HFFc6 (cell line): Measurements from ENCODE around the gene NPB. TPM values are rescaled to one million over a fixed set of nuclear protein-coding genes. Genes with fewer than 3 reads are reported as not detected.

ENCODE experiments used
- DNase-seq: peaks from one replicate; pipeline ENCODE4 v3.0.0-alpha.2; 2018
- H3K27ac Mint-ChIP-seq: 2 replicates; pipeline ENCODE4 v1.8.0; 2020; ENCODE audit warnings: mild to moderate bottlenecking, mixed read lengths
- H3K27me3 Mint-ChIP-seq: 2 replicates; pipeline ENCODE4 v1.8.0; 2021; ENCODE audit warnings: mild to moderate bottlenecking, moderate library complexity, mixed read lengths; ENCODE audit not compliant: insufficient read depth
- H3K36me3 Mint-ChIP-seq: 2 replicates; pipeline ENCODE4 v1.8.0; 2021; ENCODE audit warnings: low read depth, mixed read lengths
- H3K4me1 Mint-ChIP-seq: 2 replicates; pipeline ENCODE4 v1.8.0; 2020; ENCODE audit warnings: low read depth, mixed read lengths
- H3K4me3 Mint-ChIP-seq: 2 replicates; pipeline ENCODE4 v1.8.0; 2020; ENCODE audit warnings: mild to moderate bottlenecking, moderate library complexity, mixed read lengths
- H3K9me3 Mint-ChIP-seq: 2 replicates; pipeline ENCODE4 v1.8.0; 2020; ENCODE audit warnings: mild to moderate bottlenecking, mixed read lengths
- total RNA-seq, 6 experiments: library from RNA; stranded (reverse); fragmentation: NEBNext Ultra II Directional; extraction: Animal tissue kit (Norgen Biotek cat#: 25700); gene quantifications; 2 replicates in 1 of 6; 3 replicates in 5 of 6; pipeline ENCODE4 v1.2.3, GENCODE V29; 2021
- TF ChIP-seq, protein P1 (sequence below): fragments of 200-600 bp; sonication (generic); IDR thresholded peaks from 2 replicates; pipeline ENCODE4 v1.5.0; 2021; ENCODE audit warnings: antibody characterized with exemption, mild to moderate bottlenecking

NPB gene
- total RNA-seq, 6 experiments from 2014 or later, result 0.53 to 1.5 (median 0.71) TPM

DNA sequence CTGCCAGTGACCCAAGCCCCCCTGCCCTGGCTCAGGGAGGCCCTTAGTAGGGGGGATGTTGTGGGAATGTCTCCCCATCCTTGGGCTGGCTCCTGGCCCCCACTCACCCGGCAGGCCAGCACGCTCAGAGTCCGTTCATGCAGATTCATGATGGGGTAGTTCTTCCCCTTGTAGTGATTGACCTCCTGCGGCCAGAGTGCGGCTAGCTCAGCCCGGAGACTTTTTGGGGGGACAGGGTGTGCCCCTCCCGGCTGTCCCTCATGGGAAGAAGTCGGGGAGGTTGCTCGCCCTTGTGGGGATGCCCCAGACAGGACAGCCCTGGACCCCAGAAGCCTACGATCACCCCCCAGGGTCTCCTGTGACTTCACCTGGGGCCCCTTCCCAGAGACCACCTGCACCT is 4.0 kb downstream of the NPB start:
- no peak for DNase-seq
- H3K9me3 Mint-ChIP-seq, result no peaks in the 10 kb centered on the region
- H3K4me3 Mint-ChIP-seq, result no peak overlapping the region
- H3K27me3 Mint-ChIP-seq, result peaks cover 2% of the 10 kb centered on the region
- peaks cover 4% of the 10 kb centered on the region for H3K36me3 Mint-ChIP-seq
- TF ChIP-seq, protein P1, sequence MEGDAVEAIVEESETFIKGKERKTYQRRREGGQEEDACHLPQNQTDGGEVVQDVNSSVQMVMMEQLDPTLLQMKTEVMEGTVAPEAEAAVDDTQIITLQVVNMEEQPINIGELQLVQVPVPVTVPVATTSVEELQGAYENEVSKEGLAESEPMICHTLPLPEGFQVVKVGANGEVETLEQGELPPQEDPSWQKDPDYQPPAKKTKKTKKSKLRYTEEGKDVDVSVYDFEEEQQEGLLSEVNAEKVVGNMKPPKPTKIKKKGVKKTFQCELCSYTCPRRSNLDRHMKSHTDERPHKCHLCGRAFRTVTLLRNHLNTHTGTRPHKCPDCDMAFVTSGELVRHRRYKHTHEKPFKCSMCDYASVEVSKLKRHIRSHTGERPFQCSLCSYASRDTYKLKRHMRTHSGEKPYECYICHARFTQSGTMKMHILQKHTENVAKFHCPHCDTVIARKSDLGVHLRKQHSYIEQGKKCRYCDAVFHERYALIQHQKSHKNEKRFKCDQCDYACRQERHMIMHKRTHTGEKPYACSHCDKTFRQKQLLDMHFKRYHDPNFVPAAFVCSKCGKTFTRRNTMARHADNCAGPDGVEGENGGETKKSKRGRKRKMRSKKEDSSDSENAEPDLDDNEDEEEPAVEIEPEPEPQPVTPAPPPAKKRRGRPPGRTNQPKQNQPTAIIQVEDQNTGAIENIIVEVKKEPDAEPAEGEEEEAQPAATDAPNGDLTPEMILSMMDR, result no peak
- H3K27ac Mint-ChIP-seq, result no peak overlapping the region
- H3K4me1 Mint-ChIP-seq, result no peaks in the 10 kb centered on the region

DNA sequence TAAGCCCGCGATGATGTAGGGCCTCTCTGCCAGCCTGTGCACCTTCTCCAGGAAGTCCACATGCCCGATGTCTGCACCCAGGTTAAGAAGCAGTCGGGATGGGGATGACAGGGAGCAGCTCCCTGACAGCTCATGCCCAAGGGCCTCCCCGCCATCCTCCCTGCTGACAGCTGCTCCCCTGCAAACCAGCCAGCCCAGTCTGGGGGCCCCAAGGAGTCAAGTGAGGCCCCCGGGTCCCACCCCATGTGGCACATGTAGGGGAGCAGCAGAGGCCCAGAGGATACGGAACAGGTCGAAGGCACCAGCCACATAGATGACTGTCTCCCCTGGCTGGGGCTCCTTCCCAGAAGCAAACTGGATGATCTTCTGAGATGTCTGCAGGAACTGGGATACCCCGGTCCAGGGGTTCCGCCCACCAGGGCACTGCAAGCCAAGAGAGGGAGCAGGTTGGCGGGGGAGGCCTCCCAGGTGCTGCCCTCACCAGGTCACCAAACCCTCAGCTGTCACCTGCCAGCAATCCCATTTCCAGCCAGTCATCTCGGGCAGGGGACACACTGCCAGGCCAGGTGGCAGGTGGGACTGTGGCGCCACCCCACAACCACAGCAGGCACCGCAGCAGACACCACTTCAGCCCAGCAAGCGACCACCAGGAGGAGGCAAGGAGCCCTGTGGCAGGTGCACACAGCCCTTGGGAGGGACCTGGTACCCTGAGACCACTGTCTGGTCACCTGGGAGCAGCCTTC is 4.6 kb downstream of the NPB start:
- H3K36me3 Mint-ChIP-seq, result no peaks in the 10 kb centered on the region
- H3K27ac Mint-ChIP-seq, result no peak overlapping the region
- no peak overlapping the region for H3K4me3 Mint-ChIP-seq
- TF ChIP-seq, protein P1, result peak; percentile 38
- no peaks in the 10 kb centered on the region for H3K9me3 Mint-ChIP-seq
- H3K27me3 Mint-ChIP-seq, result no peaks in the 10 kb centered on the region
- DNase-seq, result no peak
- no peaks in the 10 kb centered on the region for H3K4me1 Mint-ChIP-seq

DNA sequence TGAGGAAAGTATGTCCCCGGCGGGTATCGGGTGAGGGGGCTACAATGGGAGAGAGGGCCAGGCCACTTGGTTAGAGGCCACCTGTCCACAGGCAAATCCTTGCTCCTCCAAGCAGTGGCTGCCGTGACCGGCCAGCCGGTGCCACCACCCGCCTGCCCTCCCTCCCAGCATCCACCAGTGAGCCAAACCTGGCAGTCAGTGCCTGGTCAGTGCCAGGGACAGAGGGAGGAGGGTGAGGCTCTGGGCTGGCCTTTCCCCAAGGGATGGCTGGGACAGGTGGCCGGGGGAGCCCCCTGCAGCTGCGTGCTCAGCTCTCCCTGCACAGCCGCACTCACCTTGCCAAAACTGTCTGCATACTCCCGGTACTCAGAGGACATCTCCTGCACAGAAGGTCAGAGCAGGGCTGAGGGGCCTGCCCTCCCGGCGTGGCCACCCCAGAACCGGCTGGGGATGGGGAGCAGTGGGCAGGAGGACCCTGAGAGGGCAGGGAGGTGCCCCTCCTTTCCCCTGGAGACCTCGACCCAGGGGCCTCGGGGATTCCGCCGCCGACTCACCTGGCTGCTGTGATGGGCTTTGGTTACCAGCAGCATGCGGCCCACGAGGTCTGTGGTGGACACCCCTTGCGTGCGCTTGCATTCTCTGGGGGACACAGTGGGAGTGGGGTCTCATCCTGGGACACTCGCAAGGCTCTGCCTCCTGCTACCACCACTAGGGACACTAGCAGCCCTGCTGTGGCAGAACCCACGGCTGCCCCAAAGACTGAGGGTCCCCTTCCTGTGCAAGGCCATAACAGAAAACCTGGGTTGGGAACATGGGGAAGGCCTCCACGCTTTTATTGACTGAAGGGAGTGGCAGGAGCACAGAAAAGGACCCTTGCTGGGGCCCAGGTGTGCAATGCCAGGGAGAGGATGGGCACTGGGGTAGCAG is 5.4 kb downstream of the NPB start:
- peaks cover 5% of the 10 kb centered on the region for H3K36me3 Mint-ChIP-seq
- H3K27me3 Mint-ChIP-seq, result no peaks in the 10 kb centered on the region
- DNase-seq, result no peak
- H3K27ac Mint-ChIP-seq, result no peak overlapping the region
- no peaks in the 10 kb centered on the region for H3K4me1 Mint-ChIP-seq
- H3K4me3 Mint-ChIP-seq, result no peak overlapping the region
- TF ChIP-seq, protein P1, result peak; percentile 35
- no peaks in the 10 kb centered on the region for H3K9me3 Mint-ChIP-seq

DNA sequence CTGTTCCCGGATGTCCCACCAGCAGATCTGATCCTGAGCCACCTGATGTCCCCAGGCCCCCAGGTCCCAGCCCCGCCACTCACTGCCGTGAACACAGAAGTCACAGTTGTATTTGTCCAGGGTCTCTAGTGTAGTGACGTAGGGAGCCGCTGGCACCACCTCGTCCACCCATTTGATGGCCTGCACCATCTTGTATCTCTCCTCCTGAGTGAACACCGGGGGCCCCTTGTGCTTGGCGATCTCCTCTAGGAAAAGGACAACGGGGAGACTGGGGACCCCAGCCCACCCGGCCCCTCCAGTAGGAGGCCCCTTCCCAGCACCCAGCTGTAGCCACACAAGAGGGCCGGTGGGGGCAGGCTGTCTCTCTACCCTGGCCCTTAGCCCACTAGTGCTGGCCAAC is 6.8 kb downstream of the NPB start:
- Mint-ChIP-seq H3K4me3 (no peak overlapping the region), H3K9me3 (no peaks in the 10 kb centered on the region), H3K27ac (no peak overlapping the region), H3K4me1 (no peaks in the 10 kb centered on the region), H3K36me3 (peaks cover 17% of the 10 kb centered on the region), H3K27me3 (no peaks in the 10 kb centered on the region)
- TF ChIP-seq, protein P1, result no peak
- no peak for DNase-seq

DNA sequence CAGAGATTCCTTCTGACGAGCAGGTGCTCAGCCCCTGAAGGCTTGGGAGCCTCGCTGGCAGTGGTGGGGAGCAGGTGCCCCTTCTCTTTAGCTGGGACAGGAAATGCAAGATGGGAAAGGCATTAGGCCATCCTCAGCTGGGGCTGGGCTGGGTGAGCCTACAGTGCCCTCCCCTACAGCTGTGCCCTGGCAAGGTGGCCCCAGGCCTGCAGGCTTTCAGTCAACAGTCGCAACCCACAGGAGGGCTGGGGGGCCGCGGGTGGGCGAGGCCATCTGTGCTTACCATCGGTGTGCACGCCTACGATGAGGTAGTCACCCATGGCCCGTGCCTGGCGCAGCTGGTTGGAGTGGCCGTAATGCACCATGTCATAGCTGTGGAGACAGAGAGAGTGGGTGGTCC is 7.2 kb downstream of the NPB start:
- Mint-ChIP-seq H3K4me1 (no peaks in the 10 kb centered on the region), H3K36me3 (peaks cover 17% of the 10 kb centered on the region), H3K4me3 (no peak overlapping the region), H3K27me3 (no peaks in the 10 kb centered on the region), H3K9me3 (no peaks in the 10 kb centered on the region), H3K27ac (no peak overlapping the region)
- TF ChIP-seq, protein P1, result no peak
- no peak for DNase-seq
